ENCODE results near the gene IGFL2. TPM values are rescaled to one million over a fixed set of nuclear protein-coding genes. Genes with fewer than 3 reads are reported as not detected.

Gene IGFL2
- total and polyA plus RNA-seq, 10 of the 15 experiments (the other 5 are each of a cell fraction or from before 2014, with no cell fraction given): 0.19 TPM; not detected in 9

DNA sequence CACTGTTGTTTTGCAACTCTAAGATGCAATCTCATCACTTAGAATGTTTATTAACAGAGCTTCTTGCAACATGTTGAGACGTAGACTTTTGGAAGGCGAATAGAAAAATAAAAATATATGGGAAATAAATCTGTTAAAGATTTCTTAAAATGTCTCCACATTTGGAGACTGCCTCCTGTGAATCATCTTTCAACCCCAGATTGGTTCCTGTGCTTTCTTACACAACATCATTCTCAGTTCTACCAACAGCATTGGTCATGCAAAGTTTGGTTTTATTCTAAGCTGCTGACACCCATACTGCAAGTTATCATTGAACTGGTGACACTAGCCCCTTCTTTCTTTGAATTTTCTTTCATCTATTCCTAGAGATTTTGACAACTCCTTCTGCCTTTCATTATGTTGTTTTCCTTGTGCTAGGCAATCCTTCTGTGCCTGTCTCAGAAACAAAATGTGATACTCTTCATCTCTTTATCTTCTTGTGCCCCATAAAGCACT lies 21.9 kb upstream of the IGFL2 start (continued):
- TF ChIP-seq, protein P1, sequence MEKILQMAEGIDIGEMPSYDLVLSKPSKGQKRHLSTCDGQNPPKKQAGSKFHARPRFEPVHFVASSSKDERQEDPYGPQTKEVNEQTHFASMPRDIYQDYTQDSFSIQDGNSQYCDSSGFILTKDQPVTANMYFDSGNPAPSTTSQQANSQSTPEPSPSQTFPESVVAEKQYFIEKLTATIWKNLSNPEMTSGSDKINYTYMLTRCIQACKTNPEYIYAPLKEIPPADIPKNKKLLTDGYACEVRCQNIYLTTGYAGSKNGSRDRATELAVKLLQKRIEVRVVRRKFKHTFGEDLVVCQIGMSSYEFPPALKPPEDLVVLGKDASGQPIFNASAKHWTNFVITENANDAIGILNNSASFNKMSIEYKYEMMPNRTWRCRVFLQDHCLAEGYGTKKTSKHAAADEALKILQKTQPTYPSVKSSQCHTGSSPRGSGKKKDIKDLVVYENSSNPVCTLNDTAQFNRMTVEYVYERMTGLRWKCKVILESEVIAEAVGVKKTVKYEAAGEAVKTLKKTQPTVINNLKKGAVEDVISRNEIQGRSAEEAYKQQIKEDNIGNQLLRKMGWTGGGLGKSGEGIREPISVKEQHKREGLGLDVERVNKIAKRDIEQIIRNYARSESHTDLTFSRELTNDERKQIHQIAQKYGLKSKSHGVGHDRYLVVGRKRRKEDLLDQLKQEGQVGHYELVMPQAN (conservative IDR thresholded peaks at IDR 0.05): no peak
- TF ChIP-seq, protein P2, sequence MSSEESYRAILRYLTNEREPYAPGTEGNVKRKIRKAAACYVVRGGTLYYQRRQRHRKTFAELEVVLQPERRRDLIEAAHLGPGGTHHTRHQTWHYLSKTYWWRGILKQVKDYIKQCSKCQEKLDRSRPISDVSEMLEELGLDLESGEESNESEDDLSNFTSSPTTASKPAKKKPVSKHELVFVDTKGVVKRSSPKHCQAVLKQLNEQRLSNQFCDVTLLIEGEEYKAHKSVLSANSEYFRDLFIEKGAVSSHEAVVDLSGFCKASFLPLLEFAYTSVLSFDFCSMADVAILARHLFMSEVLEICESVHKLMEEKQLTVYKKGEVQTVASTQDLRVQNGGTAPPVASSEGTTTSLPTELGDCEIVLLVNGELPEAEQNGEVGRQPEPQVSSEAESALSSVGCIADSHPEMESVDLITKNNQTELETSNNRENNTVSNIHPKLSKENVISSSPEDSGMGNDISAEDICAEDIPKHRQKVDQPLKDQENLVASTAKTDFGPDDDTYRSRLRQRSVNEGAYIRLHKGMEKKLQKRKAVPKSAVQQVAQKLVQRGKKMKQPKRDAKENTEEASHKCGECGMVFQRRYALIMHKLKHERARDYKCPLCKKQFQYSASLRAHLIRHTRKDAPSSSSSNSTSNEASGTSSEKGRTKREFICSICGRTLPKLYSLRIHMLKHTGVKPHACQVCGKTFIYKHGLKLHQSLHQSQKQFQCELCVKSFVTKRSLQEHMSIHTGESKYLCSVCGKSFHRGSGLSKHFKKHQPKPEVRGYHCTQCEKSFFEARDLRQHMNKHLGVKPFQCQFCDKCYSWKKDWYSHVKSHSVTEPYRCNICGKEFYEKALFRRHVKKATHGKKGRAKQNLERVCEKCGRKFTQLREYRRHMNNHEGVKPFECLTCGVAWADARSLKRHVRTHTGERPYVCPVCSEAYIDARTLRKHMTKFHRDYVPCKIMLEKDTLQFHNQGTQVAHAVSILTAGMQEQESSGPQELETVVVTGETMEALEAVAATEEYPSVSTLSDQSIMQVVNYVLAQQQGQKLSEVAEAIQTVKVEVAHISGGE (CRISPR knock-in tag; IDR thresholded peaks at IDR 0.05): no peak
- TF ChIP-seq, protein P3, sequence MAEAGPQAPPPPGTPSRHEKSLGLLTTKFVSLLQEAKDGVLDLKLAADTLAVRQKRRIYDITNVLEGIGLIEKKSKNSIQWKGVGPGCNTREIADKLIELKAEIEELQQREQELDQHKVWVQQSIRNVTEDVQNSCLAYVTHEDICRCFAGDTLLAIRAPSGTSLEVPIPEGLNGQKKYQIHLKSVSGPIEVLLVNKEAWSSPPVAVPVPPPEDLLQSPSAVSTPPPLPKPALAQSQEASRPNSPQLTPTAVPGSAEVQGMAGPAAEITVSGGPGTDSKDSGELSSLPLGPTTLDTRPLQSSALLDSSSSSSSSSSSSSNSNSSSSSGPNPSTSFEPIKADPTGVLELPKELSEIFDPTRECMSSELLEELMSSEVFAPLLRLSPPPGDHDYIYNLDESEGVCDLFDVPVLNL (IDR thresholded peaks at IDR 0.05; ENCODE audit: low read depth, low read length): no peak
- TF ChIP-seq CBX5 (IDR thresholded peaks at IDR 0.05; ENCODE audit: low read depth) (no peak), MEF2B (IDR thresholded peaks at IDR 0.05; ENCODE audit: partially characterized antibody, poor library complexity, severe bottlenecking) (no peak), ZBED1 (IDR thresholded peaks at IDR 0.05; ENCODE audit: borderline replicate concordance) (no peak), CREB1 (IDR thresholded peaks at IDR 0.05; ENCODE audit: low read depth) (no peak), NFYA (IDR thresholded peaks at IDR 0.05; ENCODE audit: borderline replicate concordance, low read depth, low read length) (no peak)
- TF ChIP-seq, protein P4, sequence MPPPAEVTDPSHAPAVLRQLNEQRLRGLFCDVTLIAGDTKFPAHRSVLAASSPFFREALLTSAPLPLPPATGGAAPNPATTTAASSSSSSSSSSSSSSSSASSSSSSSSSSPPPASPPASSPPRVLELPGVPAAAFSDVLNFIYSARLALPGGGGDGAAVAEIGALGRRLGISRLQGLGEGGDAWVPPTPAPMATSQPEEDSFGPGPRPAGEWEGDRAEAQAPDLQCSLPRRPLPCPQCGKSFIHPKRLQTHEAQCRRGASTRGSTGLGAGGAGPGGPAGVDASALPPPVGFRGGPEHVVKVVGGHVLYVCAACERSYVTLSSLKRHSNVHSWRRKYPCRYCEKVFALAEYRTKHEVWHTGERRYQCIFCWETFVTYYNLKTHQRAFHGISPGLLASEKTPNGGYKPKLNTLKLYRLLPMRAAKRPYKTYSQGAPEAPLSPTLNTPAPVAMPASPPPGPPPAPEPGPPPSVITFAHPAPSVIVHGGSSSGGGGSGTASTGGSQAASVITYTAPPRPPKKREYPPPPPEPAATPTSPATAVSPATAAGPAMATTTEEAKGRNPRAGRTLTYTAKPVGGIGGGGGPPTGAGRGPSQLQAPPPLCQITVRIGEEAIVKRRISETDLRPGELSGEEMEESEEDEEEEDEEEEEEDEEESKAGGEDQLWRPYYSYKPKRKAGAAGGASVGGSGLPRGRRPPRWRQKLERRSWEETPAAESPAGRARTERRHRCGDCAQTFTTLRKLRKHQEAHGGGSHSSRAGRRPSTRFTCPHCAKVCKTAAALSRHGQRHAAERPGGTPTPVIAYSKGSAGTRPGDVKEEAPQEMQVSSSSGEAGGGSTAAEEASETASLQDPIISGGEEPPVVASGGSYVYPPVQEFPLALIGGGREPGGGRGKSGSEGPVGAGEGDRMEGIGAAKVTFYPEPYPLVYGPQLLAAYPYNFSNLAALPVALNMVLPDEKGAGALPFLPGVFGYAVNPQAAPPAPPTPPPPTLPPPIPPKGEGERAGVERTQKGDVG (CRISPR knock-in tag; IDR thresholded peaks at IDR 0.05): no peak
